ENCODE data around the gene LRRC36.

DNA sequence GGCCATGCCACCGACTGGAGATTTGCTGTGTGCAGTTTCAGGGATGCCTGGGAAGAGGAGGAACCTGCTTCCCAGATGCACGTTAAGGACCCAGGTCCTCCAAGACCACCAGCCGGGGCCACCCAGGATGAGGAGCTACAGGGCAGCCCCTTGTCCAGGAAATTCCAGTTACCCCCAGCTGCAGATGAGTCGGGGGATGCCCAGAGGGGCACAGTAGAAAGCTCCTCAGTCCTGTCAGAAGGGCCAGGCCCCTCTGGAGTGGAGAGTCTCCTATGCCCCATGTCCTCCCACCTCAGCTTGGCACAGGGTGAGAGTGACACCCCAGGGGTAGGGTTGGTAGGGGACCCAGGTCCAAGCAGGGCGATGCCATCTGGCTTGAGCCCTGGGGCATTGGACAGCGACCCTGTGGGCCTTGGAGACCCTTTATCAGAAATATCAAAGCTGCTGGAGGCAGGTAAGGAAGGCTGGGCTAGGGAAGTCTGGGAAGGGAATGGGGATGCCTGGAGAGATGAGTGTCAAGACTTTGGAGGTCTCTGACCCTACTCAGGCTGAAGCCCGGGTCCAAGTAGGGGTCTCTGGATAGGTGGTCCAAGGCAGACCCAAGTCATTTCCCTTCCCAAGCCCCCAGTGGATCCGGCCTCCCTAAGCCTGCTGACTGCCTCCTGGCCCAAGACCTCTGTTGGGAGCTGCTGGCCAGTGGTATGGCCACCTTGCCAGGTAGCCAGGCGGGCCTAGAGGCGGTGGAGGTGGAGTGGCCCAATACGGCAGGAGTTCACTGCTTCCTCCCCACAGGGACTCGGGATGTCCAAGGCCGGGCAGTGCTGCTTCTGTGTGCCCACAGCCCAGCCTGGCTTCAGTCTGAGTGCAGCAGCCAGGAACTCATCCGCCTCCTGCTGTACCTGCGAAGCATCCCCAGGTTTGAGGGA, 46.3 kb upstream of the LRRC36 start:
- TF ChIP-seq, protein P1, sequence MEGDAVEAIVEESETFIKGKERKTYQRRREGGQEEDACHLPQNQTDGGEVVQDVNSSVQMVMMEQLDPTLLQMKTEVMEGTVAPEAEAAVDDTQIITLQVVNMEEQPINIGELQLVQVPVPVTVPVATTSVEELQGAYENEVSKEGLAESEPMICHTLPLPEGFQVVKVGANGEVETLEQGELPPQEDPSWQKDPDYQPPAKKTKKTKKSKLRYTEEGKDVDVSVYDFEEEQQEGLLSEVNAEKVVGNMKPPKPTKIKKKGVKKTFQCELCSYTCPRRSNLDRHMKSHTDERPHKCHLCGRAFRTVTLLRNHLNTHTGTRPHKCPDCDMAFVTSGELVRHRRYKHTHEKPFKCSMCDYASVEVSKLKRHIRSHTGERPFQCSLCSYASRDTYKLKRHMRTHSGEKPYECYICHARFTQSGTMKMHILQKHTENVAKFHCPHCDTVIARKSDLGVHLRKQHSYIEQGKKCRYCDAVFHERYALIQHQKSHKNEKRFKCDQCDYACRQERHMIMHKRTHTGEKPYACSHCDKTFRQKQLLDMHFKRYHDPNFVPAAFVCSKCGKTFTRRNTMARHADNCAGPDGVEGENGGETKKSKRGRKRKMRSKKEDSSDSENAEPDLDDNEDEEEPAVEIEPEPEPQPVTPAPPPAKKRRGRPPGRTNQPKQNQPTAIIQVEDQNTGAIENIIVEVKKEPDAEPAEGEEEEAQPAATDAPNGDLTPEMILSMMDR (IDR thresholded peaks at IDR 0.05; ENCODE audit: extremely low read depth in 1 of 2, insufficient read depth in 1 of 2, low read depth in 1 of 2, low read length in 2 of 2), result no peak
- TF ChIP-seq EZH2 (IDR thresholded peaks at IDR 0.05; ENCODE audit: borderline replicate concordance, low read depth, low read length, severe bottlenecking) (no peak), GATA2 (IDR thresholded peaks at IDR 0.05; ENCODE audit: insufficient read depth, insufficient read length, low read depth, low read length) (no peak), MYC (IDR thresholded peaks at IDR 0.05; ENCODE audit: low read depth, low read length) (no peak), POLR2A (IDR thresholded peaks at IDR 0.05; ENCODE audit: low read depth, low read length) (no peak), POLR2AphosphoS5 (IDR thresholded peaks at IDR 0.05; ENCODE audit: insufficient read depth, low read depth, low read length) (no peak), FOS (IDR thresholded peaks at IDR 0.05; ENCODE audit: borderline replicate concordance, insufficient read depth, low read length) (no peak), JUN (IDR thresholded peaks at IDR 0.05; ENCODE audit: borderline replicate concordance, insufficient read depth, insufficient read length, low read depth) (no peak)
- TF ChIP-seq, protein P2, sequence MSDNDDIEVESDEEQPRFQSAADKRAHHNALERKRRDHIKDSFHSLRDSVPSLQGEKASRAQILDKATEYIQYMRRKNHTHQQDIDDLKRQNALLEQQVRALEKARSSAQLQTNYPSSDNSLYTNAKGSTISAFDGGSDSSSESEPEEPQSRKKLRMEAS (IDR thresholded peaks at IDR 0.05; ENCODE audit: insufficient read depth, insufficient read length), result no peak
